ENCODE measurements around the gene KIRREL1.

DNA sequence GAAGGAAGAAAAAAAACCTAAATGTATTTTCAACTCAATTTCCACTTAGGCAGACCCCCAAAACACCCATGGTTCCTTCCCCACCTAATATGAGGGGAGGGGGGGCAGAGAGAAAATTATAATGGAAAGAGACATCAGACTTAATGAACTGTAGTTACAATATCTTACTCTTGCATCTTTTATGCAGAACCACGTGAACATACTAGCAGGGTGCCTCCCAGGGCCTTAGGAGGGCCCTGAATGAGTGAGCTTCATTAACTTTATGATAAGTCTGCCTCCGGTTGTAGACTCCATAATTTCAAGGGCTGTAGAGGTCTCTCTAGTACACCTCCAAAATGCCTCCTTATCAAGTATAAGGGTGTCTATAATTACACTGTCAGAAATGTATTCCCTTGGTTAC, 11.3 kb upstream of the KIRREL1 start:
- TF ChIP-seq, protein P1, sequence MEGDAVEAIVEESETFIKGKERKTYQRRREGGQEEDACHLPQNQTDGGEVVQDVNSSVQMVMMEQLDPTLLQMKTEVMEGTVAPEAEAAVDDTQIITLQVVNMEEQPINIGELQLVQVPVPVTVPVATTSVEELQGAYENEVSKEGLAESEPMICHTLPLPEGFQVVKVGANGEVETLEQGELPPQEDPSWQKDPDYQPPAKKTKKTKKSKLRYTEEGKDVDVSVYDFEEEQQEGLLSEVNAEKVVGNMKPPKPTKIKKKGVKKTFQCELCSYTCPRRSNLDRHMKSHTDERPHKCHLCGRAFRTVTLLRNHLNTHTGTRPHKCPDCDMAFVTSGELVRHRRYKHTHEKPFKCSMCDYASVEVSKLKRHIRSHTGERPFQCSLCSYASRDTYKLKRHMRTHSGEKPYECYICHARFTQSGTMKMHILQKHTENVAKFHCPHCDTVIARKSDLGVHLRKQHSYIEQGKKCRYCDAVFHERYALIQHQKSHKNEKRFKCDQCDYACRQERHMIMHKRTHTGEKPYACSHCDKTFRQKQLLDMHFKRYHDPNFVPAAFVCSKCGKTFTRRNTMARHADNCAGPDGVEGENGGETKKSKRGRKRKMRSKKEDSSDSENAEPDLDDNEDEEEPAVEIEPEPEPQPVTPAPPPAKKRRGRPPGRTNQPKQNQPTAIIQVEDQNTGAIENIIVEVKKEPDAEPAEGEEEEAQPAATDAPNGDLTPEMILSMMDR (conservative IDR thresholded peaks at IDR 0.05 in 1 of 2, IDR thresholded peaks at IDR 0.05 in 1 of 2; ENCODE audit: low read depth in 1 of 2, low read length in 2 of 2), result no peak
- TF ChIP-seq EZH2 (IDR thresholded peaks at IDR 0.05; ENCODE audit: low read length, missing control alignments), result no peak

All from fibroblast of lung (primary cell).